Peyer's patch (tissue), 4 donors: Measurements from ENCODE around the gene ARIH1. TPM values are rescaled to one million over a fixed set of nuclear protein-coding genes. Genes with fewer than 3 reads are reported as not detected.

Experiments
- DNase-seq, 3 donors: peaks; one replicate each; pipeline ENCODE4 v3.0.0-alpha.2; 2017 to 2019
- H3K27ac ChIP-seq, 4 donors: fragments of 200-600 bp; sonication (generic); one replicate each; pipeline ENCODE4 v1.5.1; 2016 to 2019
- H3K27me3 ChIP-seq, 2 donors: fragments of 200-600 bp; sonication (generic); one replicate each; pipeline ENCODE4 v1.5.1; 2019
- H3K36me3 ChIP-seq, 3 donors: fragments of 200-600 bp; sonication (generic); one replicate each; pipeline ENCODE4 v1.5.1; 2016 to 2019
- H3K4me1 ChIP-seq, 4 donors: fragments of 200-600 bp; sonication (generic); one replicate each; pipeline ENCODE4 v1.5.1; 2016 to 2019
- H3K4me3 ChIP-seq, 4 donors: fragments of 200-600 bp; sonication (generic); 1 replicate in 3 of 4; 2 replicates in 1 of 4; pipeline ENCODE4 v1.5.1; 2016 to 2019; ENCODE audit warnings: mild to moderate bottlenecking in 1 of 4
- H3K9me3 ChIP-seq, 4 donors: fragments of 200-600 bp; sonication (generic); one replicate each; pipeline ENCODE4 v1.5.1; 2016 to 2019; ENCODE audit warnings: mild to moderate bottlenecking in 1 of 4
- POLR2A ChIP-seq, 2 donors: fragments of 450-650 bp; IDR thresholded peaks; one replicate each; pipeline ENCODE4 v1.5.1; 2017; ENCODE audit warnings: antibody characterized with exemption in 2 of 2, mild to moderate bottlenecking in 2 of 2, moderate library complexity in 2 of 2
- total RNA-seq, 4 donors: library from RNA; depleted of rRNA; stranded (reverse); fragments of >200 nt; gene quantifications; one replicate each; pipeline ENCODE4 v1.1.0, GENCODE V29; 2016
- TF ChIP-seq, protein P1 (sequence below), 6 experiments: fragments of 450-650 bp in 4 of 6; fragments of 200-600 bp in 2 of 6; sonication (generic) in 1 of 6; IDR thresholded peaks; one replicate each; pipeline ENCODE4 v1.5.1; 2017 to 2019; ENCODE audit warnings: antibody characterized with exemption in 6 of 6, mild to moderate bottlenecking in 3 of 6, moderate library complexity in 1 of 6

Gene ARIH1
- total RNA-seq, 4 donors from 2014 or later, result 42.3 to 81.7 (median 52.3) TPM

DNA sequence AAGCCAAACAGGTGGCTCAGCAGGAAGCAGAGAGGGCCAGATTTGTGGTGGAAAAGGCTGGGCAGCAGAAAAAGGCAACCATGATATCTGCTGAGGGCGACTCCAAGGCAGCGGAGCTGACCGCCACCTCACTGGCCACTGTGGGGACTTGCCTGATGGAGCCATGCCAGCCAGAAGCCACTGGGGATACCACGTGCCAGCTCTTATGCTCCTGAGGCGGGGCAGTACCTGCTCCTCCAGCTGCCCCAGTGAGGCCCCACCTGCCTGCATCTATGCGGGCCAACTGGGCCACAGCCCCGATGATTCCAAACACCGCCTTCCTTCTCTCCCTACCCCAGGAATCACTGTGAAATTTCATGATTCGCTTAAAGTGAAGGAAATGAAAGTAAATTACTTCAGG, 22.9 kb upstream of the ARIH1 start:
- no peaks in the 10 kb centered on the region for H3K4me1 ChIP-seq
- no peak for TF ChIP-seq POLR2A (IDR thresholded peaks at IDR 0.05)
- TF ChIP-seq, protein P1, sequence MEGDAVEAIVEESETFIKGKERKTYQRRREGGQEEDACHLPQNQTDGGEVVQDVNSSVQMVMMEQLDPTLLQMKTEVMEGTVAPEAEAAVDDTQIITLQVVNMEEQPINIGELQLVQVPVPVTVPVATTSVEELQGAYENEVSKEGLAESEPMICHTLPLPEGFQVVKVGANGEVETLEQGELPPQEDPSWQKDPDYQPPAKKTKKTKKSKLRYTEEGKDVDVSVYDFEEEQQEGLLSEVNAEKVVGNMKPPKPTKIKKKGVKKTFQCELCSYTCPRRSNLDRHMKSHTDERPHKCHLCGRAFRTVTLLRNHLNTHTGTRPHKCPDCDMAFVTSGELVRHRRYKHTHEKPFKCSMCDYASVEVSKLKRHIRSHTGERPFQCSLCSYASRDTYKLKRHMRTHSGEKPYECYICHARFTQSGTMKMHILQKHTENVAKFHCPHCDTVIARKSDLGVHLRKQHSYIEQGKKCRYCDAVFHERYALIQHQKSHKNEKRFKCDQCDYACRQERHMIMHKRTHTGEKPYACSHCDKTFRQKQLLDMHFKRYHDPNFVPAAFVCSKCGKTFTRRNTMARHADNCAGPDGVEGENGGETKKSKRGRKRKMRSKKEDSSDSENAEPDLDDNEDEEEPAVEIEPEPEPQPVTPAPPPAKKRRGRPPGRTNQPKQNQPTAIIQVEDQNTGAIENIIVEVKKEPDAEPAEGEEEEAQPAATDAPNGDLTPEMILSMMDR (IDR thresholded peaks at IDR 0.05), result no peak
- no peaks in the 10 kb centered on the region for H3K27me3 ChIP-seq
- no peaks in the 10 kb centered on the region for H3K9me3 ChIP-seq
- DNase-seq, result no peak
- no peak overlapping the region for H3K27ac ChIP-seq
- H3K4me3 ChIP-seq, result no peak overlapping the region
- no peaks in the 10 kb centered on the region for H3K36me3 ChIP-seq

DNA sequence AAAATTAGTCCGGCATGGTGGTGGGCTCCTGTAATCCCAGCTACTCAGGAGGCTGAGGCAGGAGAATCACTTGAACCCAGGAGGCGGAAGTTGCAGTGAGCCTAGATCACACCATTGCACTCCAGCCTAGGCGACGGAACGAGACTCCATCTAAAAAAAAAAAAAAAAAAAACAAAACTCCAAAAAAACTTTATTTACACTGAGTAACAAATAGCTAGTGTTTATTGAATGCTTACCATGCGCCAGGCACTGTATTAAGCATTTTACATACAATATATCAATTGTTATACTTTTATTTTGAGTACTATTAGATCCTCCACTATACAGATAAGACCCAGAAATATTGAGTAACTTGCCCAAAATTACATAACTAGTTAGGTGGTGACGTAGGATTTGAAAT, 17.4 kb upstream of the ARIH1 start:
- Histone ChIP-seq H3K9me3 (no peaks in the 10 kb centered on the region), H3K36me3 (no peaks in the 10 kb centered on the region), H3K4me3 (no peak overlapping the region), H3K27ac (no peak overlapping the region), H3K27me3 (no peaks in the 10 kb centered on the region), H3K4me1 (no peaks in the 10 kb centered on the region)
- TF ChIP-seq, protein P1 (IDR thresholded peaks at IDR 0.05), result no peak
- TF ChIP-seq POLR2A (IDR thresholded peaks at IDR 0.05), result no peak
- no peak for DNase-seq

- no peak overlapping the region for H3K4me3 ChIP-seq
- H3K27ac ChIP-seq, result no peak overlapping the region
- DNase-seq, result no peak
- no peaks in the 10 kb centered on the region for H3K9me3 ChIP-seq
- H3K27me3 ChIP-seq, result no peaks in the 10 kb centered on the region
- TF ChIP-seq, protein P1 (IDR thresholded peaks at IDR 0.05), result no peak
- TF ChIP-seq POLR2A (IDR thresholded peaks at IDR 0.05), result no peak
- H3K36me3 ChIP-seq, result no peaks in the 10 kb centered on the region
- H3K4me1 ChIP-seq, result no peaks in the 10 kb centered on the region
Measured at GRCh38 chr15:72460402-72460801, 13.7 kb upstream of the ARIH1 start.

DNA sequence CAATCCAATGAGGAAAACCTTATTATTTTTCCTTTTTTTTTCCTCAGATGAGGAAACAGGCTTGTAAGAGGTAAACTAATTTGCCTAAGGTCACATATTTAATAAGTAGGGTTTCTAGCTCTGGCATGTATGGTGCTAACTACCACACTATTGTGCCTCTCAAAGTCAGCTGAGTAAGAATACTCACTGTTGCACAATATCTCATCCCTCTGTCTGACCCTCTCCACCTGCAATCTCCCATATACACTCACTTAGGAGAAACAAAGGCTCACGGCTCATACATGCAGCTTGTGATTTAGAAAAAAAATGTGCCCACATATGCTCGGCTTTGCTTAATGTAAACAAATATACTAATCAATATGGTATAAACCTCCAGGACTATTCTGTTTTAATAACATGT, 10.4 kb upstream of the ARIH1 start:
- no peak overlapping the region for H3K4me3 ChIP-seq
- no peaks in the 10 kb centered on the region for H3K27me3 ChIP-seq
- DNase-seq, result no peak
- H3K36me3 ChIP-seq, result no peaks in the 10 kb centered on the region
- no peak overlapping the region for H3K27ac ChIP-seq
- H3K9me3 ChIP-seq, result no peaks in the 10 kb centered on the region
- TF ChIP-seq, protein P1 (IDR thresholded peaks at IDR 0.05), result no peak
- no peak for TF ChIP-seq POLR2A (IDR thresholded peaks at IDR 0.05)
- H3K4me1 ChIP-seq, result no peaks in the 10 kb centered on the region

DNA sequence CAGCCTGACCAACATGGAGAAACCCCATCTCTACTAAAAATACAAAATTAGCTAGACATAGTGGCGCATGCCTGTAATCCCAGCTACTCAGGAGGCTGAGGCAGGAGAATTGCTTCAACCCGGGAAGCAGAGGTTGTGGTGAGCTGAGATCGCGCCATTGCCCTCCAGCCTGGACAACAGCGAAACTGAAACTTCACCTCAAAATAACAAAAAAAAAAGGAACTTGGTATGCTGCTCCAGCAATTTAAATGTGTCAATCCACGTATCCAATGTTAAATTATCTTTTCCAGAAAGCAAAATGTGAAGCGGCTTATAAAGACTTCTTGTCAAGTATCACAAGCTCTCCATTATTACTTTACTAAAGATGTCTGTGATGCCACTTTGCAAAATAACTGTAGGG, 9.9 kb upstream of the ARIH1 start:
- H3K27ac ChIP-seq, result no peak overlapping the region
- no peaks in the 10 kb centered on the region for H3K27me3 ChIP-seq
- H3K36me3 ChIP-seq, result no peaks in the 10 kb centered on the region
- no peak for TF ChIP-seq POLR2A (IDR thresholded peaks at IDR 0.05)
- TF ChIP-seq, protein P1 (IDR thresholded peaks at IDR 0.05), result no peak
- H3K4me1 ChIP-seq, result no peaks in the 10 kb centered on the region
- H3K9me3 ChIP-seq, result no peaks in the 10 kb centered on the region
- H3K4me3 ChIP-seq, result no peak overlapping the region
- no peak for DNase-seq

DNA sequence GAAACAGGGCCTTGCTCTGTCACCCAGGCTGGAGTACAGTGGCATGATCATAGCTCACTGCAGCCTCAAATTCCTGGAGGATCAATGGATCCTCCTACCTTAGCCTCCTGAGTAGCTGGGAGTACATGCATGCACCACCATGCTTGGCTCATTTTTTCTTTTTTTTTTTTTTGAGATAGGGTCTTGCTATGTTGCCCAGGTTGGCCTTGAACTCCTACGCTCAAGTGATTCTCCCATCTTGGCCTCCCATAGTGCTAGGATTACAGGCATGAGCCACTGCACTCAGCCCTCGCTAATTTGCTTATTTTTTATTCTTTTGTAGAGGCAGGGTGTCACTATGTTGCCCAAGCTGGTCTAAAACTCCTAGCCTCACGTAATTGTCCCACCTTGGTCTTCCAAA, 6.0 kb upstream of the ARIH1 start:
- Histone ChIP-seq H3K9me3 (no peaks in the 10 kb centered on the region), H3K27me3 (no peaks in the 10 kb centered on the region), H3K4me3 (no peak overlapping the region), H3K4me1 (peaks cover 0 to 4% (median 2%) of the 10 kb centered on the region in 4 donors), H3K36me3 (no peaks in the 10 kb centered on the region), H3K27ac (no peak overlapping the region)
- DNase-seq, result no peak
- TF ChIP-seq POLR2A (IDR thresholded peaks at IDR 0.05), result no peak
- TF ChIP-seq, protein P1 (IDR thresholded peaks at IDR 0.05), result no peak
